ENCODE measurements around the gene AKAP13. TPM values are rescaled to one million over a fixed set of nuclear protein-coding genes. Genes with fewer than 3 reads are reported as not detected.

The AKAP13 gene
- polyA plus RNA-seq, 2 of the 4 experiments (the other 2 are of a cell fraction): 20.4 to 28.8 TPM

DNA sequence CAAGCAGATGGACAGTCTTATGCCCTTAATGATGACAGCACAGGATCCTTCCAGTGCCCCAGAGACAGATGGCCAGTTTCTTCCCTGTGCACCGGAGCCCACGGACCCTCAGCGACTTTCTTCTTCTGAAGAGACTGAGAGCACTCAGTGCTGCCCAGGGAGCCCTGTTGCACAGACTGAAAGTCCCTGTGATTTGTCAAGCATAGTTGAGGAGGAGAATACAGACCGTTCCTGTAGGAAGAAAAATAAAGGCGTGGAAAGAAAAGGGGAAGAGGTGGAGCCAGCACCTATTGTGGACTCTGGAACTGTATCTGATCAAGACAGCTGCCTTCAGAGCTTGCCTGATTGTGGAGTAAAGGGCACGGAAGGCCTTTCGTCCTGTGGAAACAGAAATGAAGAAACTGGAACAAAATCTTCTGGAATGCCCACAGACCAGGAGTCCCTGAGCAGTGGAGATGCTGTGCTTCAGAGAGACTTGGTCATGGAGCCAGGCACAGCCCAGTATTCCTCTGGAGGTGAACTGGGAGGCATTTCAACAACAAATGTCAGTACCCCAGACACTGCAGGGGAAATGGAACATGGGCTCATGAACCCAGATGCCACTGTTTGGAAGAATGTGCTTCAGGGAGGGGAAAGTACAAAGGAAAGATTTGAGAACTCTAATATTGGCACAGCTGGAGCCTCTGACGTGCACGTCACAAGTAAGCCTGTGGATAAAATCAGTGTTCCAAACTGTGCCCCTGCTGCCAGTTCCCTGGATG is 198.7 kb downstream of the AKAP13 start:
- ChIA-PET POLR2A (no interaction called here), CTCF (interaction anchor here (1.1 to 2.7 kb wide), 10 partner anchors 11 to 283 kb away, joined by 3 to 14 read pairs (median 4); no protein-coding TSS in a partner anchor)
- DNase-seq (ENCODE audit: low read depth in 1 of 2, low spot score in 1 of 2) (no peak), FAIRE-seq (no peak), ATAC-seq (peak in 1 of 2 experiments; percentile 17; a peak in 3 of 6 replicates)
- WGBS (ENCODE audit: missing lambda C conversion rate): 58% methylated on average over 9 of the region's 9 CpGs
- H3K27ac ChIP-seq: peak overlapping the region; percentile 87 to 89
- TF ChIP-seq NPAS2 (CRISPR knock-in tag; IDR thresholded peaks at IDR 0.05; ENCODE audit: borderline replicate concordance): no peak
- no peak for TF ChIP-seq SREBF2 (IDR thresholded peaks at IDR 0.05)
- H3K4me3 ChIP-seq: peak overlapping the region; percentile 48
- H3K4me2 ChIP-seq: peak overlapping the region; percentile 91
- no peaks in the 10 kb centered on the region for H3K9me3 ChIP-seq
- peaks cover 60% of the 10 kb centered on the region for H3K4me1 ChIP-seq

DNA sequence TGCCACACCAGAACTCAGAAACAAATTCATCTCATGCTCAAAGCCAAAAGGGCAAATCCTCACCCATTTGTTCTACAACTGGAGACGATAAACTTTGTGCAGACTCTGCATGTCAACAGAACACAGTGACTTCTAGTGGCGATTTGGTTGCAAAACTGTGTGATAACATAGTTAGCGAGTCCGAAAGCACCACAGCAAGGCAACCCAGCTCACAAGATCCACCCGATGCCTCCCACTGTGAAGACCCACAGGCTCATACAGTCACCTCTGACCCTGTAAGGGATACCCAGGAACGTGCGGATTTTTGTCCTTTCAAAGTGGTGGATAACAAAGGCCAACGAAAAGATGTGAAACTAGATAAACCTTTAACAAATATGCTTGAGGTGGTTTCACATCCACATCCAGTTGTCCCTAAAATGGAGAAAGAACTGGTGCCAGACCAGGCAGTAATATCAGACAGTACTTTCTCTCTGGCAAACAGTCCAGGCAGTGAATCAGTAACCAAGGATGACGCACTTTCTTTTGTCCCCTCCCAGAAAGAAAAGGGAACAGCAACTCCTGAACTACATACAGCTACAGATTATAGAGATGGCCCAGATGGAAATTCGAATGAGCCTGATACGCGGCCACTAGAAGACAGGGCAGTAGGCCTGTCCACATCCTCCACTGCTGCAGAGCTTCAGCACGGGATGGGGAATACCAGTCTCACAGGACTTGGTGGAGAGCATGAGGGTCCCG is 199.7 kb downstream of the AKAP13 start:
- ChIA-PET POLR2A (interaction anchor here (1.0 kb wide), 1 partner anchor 249 kb away, joined by 3 read pairs; no protein-coding TSS in a partner anchor), CTCF (interaction anchor here (0.9 to 2.7 kb wide), 15 partner anchors 10 to 284 kb away, joined by 3 to 14 read pairs (median 5); no protein-coding TSS in a partner anchor)
- H3K27ac ChIP-seq: peak overlapping the region; percentile 87 to 89
- H3K4me2 ChIP-seq: peak overlapping the region; percentile 91
- 2% methylated on average over 14 of the region's 14 CpGs for WGBS (ENCODE audit: missing lambda C conversion rate)
- no peaks in the 10 kb centered on the region for H3K9me3 ChIP-seq
- ATAC-seq: peak; percentile 68 to 85
- peaks cover 70% of the 10 kb centered on the region for H3K4me1 ChIP-seq
- H3K4me3 ChIP-seq: peak overlapping the region; percentile 48
- DNase-seq (ENCODE audit: low read depth in 1 of 2, low spot score in 1 of 2): peak; percentile 79 to 80
- peak; percentile 92 for FAIRE-seq
- TF ChIP-seq FOXS1 (CRISPR knock-in tag; IDR thresholded peaks at IDR 0.05) (no peak), EHF (CRISPR knock-in tag; IDR thresholded peaks at IDR 0.05) (no peak), CEBPB (IDR thresholded peaks at IDR 0.05) (0 out of 4 replicates have a peak, but pooled peaks of 1 of the 2 experiments have one; percentile 21), SMC3 (IDR thresholded peaks at IDR 0.05) (peak; percentile 56), FOSB (CRISPR knock-in tag; IDR thresholded peaks at IDR 0.05) (no peak), NPAS2 (CRISPR knock-in tag; IDR thresholded peaks at IDR 0.05; ENCODE audit: borderline replicate concordance) (no peak), ZNF302 (CRISPR knock-in tag; IDR thresholded peaks at IDR 0.05) (no peak), RAD21 (conservative IDR thresholded peaks at IDR 0.05 in 1 of 2, IDR thresholded peaks at IDR 0.05 in 1 of 2) (peak; percentile 45 to 48), POLR2AphosphoS2 (conservative IDR thresholded peaks at IDR 0.05; ENCODE audit: low read length) (no peak), HOXB13 (CRISPR knock-in tag; IDR thresholded peaks at IDR 0.05; ENCODE audit: low read depth) (no peak), EP300 (IDR thresholded peaks at IDR 0.05) (peak in 1 of 2 experiments; percentile 25; a peak in 1 of 5 replicates), NFE2L2 (conservative IDR thresholded peaks at IDR 0.05; ENCODE audit: low read length) (no peak), ZSCAN20 (CRISPR knock-in tag; IDR thresholded peaks at IDR 0.05) (no peak), BHLHE40 (IDR thresholded peaks at IDR 0.05; ENCODE audit: low read depth, low read length) (no peak), GATA3 (IDR thresholded peaks at IDR 0.05; ENCODE audit: borderline replicate concordance) (0 out of 2 replicates have a peak, but pooled peaks have one; percentile 14), MAFK (IDR thresholded peaks at IDR 0.05; ENCODE audit: partially characterized antibody) (peak; percentile 65), HOXB5 (CRISPR knock-in tag; IDR thresholded peaks at IDR 0.05) (no peak), FOSL2 (IDR thresholded peaks at IDR 0.05) (no peak), FOSL2 (CRISPR knock-in tag; IDR thresholded peaks at IDR 0.05) (peak; percentile 68), JUN (IDR thresholded peaks at IDR 0.05) (peak in 1 of 2 experiments; percentile 52; a peak in 2 of 5 replicates), KDM1A (IDR thresholded peaks at IDR 0.05; ENCODE audit: low read depth) (no peak), SREBF2 (IDR thresholded peaks at IDR 0.05) (no peak)
- TF ChIP-seq, protein P1, sequence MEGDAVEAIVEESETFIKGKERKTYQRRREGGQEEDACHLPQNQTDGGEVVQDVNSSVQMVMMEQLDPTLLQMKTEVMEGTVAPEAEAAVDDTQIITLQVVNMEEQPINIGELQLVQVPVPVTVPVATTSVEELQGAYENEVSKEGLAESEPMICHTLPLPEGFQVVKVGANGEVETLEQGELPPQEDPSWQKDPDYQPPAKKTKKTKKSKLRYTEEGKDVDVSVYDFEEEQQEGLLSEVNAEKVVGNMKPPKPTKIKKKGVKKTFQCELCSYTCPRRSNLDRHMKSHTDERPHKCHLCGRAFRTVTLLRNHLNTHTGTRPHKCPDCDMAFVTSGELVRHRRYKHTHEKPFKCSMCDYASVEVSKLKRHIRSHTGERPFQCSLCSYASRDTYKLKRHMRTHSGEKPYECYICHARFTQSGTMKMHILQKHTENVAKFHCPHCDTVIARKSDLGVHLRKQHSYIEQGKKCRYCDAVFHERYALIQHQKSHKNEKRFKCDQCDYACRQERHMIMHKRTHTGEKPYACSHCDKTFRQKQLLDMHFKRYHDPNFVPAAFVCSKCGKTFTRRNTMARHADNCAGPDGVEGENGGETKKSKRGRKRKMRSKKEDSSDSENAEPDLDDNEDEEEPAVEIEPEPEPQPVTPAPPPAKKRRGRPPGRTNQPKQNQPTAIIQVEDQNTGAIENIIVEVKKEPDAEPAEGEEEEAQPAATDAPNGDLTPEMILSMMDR (IDR thresholded peaks at IDR 0.05): peak; percentile 66
- TF ChIP-seq, protein P2, sequence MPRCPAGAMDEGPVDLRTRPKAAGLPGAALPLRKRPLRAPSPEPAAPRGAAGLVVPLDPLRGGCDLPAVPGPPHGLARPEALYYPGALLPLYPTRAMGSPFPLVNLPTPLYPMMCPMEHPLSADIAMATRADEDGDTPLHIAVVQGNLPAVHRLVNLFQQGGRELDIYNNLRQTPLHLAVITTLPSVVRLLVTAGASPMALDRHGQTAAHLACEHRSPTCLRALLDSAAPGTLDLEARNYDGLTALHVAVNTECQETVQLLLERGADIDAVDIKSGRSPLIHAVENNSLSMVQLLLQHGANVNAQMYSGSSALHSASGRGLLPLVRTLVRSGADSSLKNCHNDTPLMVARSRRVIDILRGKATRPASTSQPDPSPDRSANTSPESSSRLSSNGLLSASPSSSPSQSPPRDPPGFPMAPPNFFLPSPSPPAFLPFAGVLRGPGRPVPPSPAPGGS (IDR thresholded peaks at IDR 0.05): no peak
- TF ChIP-seq, protein P3, sequence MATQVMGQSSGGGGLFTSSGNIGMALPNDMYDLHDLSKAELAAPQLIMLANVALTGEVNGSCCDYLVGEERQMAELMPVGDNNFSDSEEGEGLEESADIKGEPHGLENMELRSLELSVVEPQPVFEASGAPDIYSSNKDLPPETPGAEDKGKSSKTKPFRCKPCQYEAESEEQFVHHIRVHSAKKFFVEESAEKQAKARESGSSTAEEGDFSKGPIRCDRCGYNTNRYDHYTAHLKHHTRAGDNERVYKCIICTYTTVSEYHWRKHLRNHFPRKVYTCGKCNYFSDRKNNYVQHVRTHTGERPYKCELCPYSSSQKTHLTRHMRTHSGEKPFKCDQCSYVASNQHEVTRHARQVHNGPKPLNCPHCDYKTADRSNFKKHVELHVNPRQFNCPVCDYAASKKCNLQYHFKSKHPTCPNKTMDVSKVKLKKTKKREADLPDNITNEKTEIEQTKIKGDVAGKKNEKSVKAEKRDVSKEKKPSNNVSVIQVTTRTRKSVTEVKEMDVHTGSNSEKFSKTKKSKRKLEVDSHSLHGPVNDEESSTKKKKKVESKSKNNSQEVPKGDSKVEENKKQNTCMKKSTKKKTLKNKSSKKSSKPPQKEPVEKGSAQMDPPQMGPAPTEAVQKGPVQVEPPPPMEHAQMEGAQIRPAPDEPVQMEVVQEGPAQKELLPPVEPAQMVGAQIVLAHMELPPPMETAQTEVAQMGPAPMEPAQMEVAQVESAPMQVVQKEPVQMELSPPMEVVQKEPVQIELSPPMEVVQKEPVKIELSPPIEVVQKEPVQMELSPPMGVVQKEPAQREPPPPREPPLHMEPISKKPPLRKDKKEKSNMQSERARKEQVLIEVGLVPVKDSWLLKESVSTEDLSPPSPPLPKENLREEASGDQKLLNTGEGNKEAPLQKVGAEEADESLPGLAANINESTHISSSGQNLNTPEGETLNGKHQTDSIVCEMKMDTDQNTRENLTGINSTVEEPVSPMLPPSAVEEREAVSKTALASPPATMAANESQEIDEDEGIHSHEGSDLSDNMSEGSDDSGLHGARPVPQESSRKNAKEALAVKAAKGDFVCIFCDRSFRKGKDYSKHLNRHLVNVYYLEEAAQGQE (IDR thresholded peaks at IDR 0.05): no peak
- TF ChIP-seq, protein P4, sequence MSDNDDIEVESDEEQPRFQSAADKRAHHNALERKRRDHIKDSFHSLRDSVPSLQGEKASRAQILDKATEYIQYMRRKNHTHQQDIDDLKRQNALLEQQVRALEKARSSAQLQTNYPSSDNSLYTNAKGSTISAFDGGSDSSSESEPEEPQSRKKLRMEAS (IDR thresholded peaks at IDR 0.05): 0 out of 2 replicates have a peak, but pooled peaks have one; percentile 11
- TF ChIP-seq, protein P5, sequence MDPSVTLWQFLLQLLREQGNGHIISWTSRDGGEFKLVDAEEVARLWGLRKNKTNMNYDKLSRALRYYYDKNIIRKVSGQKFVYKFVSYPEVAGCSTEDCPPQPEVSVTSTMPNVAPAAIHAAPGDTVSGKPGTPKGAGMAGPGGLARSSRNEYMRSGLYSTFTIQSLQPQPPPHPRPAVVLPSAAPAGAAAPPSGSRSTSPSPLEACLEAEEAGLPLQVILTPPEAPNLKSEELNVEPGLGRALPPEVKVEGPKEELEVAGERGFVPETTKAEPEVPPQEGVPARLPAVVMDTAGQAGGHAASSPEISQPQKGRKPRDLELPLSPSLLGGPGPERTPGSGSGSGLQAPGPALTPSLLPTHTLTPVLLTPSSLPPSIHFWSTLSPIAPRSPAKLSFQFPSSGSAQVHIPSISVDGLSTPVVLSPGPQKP (IDR thresholded peaks at IDR 0.05; ENCODE audit: low read depth, low read length): no peak
